MM.1S (cell line): ENCODE measurements around the gene KLC1.
"Not testable (repeated sequence)": the region's sequence is repeated elsewhere in the genome, so short reads cannot be mapped to it uniquely, and the experiment has no call there.

Experiments
- CTCF ChIP-seq: fragments of 300-600 bp; sonication (generic); IDR thresholded peaks from 2 replicates; pipeline ENCODE4 v1.5.1; 2016; ENCODE audit warnings: antibody characterized with exemption, low read length, mixed read lengths
- EZH2 ChIP-seq: fragments of 300-600 bp; sonication (generic); optimal IDR thresholded peaks from 2 replicates; pipeline ENCODE3; 2017; ENCODE audit warnings: low read depth, mild to moderate bottlenecking, antibody characterized with exemption, low read length, mixed read lengths

- not testable (repeated sequence) for TF ChIP-seq CTCF, EZH2
Measured at GRCh38 chr14:103609081-103609480, 19.9 kb upstream of the KLC1 start.
